COR-L47 (cell line): ENCODE measurements around the gene ELL2.
A peak's percentile ranks its signal among the peaks of the same experiment; 100 is the strongest.

Experiments used
- DNase-seq: peaks from one replicate; lab custom pipeline; 2025; lab: John Stamatoyannopoulos, UW

Gene ELL2

GRCh38 chr5:95983080-95983479 is 21.4 kb upstream of the ELL2 start:
- DNase-seq: no peak

GRCh38 chr5:95976606-95977005 is 15.0 kb upstream of the ELL2 start:
- DNase-seq: no peak

GRCh38 chr5:95975703-95976102 is 14.1 kb upstream of the ELL2 start:
- no peak for DNase-seq

- no peak for DNase-seq
Observed at GRCh38 chr5:95973793-95974325, 12.2 kb upstream of the ELL2 start.

GRCh38 chr5:95972196-95972595 is 10.5 kb upstream of the ELL2 start:
- DNase-seq: no peak

- DNase-seq: no peak
Observed at GRCh38 chr5:95970359-95970704, 8.7 kb upstream of the ELL2 start.

GRCh38 chr5:95969651-95970358 is 8.2 kb upstream of the ELL2 start:
- no peak for DNase-seq

- no peak for DNase-seq
Observed at GRCh38 chr5:95969055-95969454, 7.4 kb upstream of the ELL2 start.

GRCh38 chr5:95967236-95967635 is 5.6 kb upstream of the ELL2 start:
- no peak for DNase-seq

GRCh38 chr5:95966005-95966404 is 4.4 kb upstream of the ELL2 start:
- no peak for DNase-seq

GRCh38 chr5:95963650-95964410 is 2.2 kb upstream of the ELL2 start:
- DNase-seq: no peak

- DNase-seq: no peak
Observed at GRCh38 chr5:95962785-95963184, 1.1 kb upstream of the ELL2 start.

GRCh38 chr5:95962475-95962773 is 773 bp upstream of the ELL2 start:
- no peak for DNase-seq

GRCh38 chr5:95960667-95961616 is 709 bp downstream of the ELL2 start:
- DNase-seq: peak; percentile 56

- no peak for DNase-seq
Observed at GRCh38 chr5:95959888-95960666, 1.6 kb downstream of the ELL2 start.

GRCh38 chr5:95959051-95959887 is 2.4 kb downstream of the ELL2 start:
- no peak for DNase-seq

GRCh38 chr5:95958310-95959014 is 3.2 kb downstream of the ELL2 start:
- DNase-seq: no peak

GRCh38 chr5:95957561-95958203 is 4.0 kb downstream of the ELL2 start:
- no peak for DNase-seq

- no peak for DNase-seq
Observed at GRCh38 chr5:95956900-95957293, 4.8 kb downstream of the ELL2 start.
